ENCODE results near the gene HOXD11.

Gene HOXD11

DNA sequence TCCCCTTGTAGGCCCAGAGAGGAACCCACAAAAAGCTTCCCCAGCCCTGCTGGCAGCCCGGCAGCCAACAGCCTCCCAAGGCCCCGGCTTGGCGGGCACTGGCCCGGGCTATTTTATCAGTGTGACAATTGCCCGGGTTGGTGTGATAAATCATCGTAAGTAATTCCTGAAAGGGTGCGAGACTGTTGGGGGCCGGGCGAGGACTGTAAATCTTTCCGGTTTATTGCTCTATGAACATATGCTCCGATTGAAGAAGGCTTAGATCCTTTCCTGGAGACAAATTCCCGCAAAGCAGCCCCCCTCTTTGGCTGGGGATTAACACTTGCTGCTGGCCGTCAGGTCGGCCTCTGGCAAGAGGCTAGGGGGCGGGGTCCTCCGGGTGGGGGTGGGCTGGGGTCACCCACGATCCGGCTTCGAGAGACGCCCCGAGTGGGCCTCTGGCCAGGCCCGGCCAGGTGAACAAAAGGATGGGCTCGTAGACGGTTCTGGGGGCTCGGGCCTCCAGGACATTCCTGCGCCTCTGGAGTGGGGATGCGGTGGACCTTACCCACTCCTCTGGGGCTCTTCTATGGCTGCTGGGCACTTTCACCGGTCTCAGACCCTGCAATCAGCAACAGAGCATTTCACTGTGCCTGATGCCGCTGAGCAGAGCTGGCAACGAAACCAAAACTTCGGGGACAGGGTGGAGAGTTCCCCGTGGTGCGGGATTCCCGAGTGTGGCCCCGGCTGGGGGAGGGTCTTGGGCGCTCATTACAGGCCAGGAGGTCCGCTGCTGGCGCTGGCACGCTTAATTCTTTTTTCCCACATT lies 52.0 kb downstream of the HOXD11 start:
- TF ChIP-seq, protein P1, sequence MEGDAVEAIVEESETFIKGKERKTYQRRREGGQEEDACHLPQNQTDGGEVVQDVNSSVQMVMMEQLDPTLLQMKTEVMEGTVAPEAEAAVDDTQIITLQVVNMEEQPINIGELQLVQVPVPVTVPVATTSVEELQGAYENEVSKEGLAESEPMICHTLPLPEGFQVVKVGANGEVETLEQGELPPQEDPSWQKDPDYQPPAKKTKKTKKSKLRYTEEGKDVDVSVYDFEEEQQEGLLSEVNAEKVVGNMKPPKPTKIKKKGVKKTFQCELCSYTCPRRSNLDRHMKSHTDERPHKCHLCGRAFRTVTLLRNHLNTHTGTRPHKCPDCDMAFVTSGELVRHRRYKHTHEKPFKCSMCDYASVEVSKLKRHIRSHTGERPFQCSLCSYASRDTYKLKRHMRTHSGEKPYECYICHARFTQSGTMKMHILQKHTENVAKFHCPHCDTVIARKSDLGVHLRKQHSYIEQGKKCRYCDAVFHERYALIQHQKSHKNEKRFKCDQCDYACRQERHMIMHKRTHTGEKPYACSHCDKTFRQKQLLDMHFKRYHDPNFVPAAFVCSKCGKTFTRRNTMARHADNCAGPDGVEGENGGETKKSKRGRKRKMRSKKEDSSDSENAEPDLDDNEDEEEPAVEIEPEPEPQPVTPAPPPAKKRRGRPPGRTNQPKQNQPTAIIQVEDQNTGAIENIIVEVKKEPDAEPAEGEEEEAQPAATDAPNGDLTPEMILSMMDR (IDR thresholded peaks at IDR 0.05; ENCODE audit: low read length), result no peak
- no peak for TF ChIP-seq EZH2 (IDR thresholded peaks at IDR 0.05; ENCODE audit: borderline replicate concordance, low read length)
- Histone ChIP-seq H3K36me3 (ENCODE audit: insufficient read depth, low read length) (no peaks in the 10 kb centered on the region), H3K9me3 (ENCODE audit: low read length) (no peaks in the 10 kb centered on the region), H3K79me2 (ENCODE audit: insufficient read depth, low read length) (no peaks in the 10 kb centered on the region), H3K4me3 (ENCODE audit: low read depth, low read length, poor library complexity, severe bottlenecking) (no peak overlapping the region), H3K27me3 (ENCODE audit: insufficient read depth, low read length) (peaks cover 4% of the 10 kb centered on the region; the same call in 1 of the 2 replicates), H3K4me1 (ENCODE audit: insufficient read depth, low read length, severe bottlenecking) (no peaks in the 10 kb centered on the region), H3F3A (ENCODE audit: insufficient read depth, low read length) (no peaks in the 10 kb centered on the region), H3K9ac (ENCODE audit: low read length) (no peak overlapping the region), H4K20me1 (ENCODE audit: insufficient read depth, low read length) (no peaks in the 10 kb centered on the region), H3K4me2 (ENCODE audit: low read length) (no peak overlapping the region), H2AFZ (ENCODE audit: low read length) (no peak overlapping the region), H3K27ac (ENCODE audit: low read depth, low read length, poor library complexity, severe bottlenecking) (no peak overlapping the region), H3K9me2 (ENCODE audit: low read depth, low read length) (no peaks in the 10 kb centered on the region)
